Hepatocyte (in vitro differentiated cells): ENCODE results near the gene IL3RA.

Experiments used
- EZH2 ChIP-seq: fragments of 200-600 bp; sonication (generic); IDR thresholded peaks from 2 replicates; pipeline ENCODE4 v1.6.1; 2016; ENCODE audit warnings: antibody characterized with exemption, mild to moderate bottlenecking, borderline replicate concordance
- TF ChIP-seq, protein P1 (sequence below): fragments of 200-600 bp; sonication (generic); IDR thresholded peaks from 2 replicates; pipeline ENCODE4 v1.5.1; 2016; ENCODE audit warnings: antibody characterized with exemption, mild to moderate bottlenecking; ENCODE audit not compliant: poor library complexity

DNA sequence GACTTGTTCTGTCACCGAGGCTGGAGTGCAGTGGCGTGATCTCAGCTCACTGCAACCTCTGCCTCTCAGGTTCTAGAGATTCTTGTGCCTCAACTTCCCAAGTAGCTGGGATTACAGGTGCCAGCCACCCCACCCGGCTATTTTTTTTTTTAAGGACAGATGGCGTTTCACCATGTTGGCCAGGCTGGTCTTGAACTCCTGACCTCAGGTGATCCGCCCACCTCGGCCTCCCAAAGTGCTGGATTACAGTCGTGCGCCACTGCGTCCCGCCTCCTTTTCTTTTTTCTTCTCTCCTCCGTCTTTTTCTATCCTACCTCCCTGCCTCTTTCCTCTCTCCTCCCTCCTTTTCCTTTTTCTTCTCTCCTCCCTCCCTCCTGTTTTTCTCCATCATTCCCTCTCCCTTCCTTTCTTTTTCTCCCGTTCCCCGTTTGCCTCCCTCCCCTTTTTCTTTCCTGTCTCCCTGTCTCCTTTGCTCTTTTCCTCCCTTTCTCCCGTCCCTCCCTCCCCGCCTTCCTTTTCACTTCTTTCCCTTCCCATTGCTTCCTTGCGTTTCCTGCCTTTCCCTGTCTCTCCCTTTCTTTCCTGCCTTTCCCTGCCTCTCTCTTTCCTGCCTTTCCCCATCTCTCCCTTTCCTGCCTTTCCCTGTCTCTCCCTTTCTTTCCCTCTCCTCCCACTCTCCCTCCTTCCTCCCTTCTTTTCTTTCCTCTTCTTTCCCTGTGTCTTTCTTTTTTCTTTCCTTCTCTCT lies 57.5 kb downstream of the IL3RA start:
- TF ChIP-seq, protein P1, sequence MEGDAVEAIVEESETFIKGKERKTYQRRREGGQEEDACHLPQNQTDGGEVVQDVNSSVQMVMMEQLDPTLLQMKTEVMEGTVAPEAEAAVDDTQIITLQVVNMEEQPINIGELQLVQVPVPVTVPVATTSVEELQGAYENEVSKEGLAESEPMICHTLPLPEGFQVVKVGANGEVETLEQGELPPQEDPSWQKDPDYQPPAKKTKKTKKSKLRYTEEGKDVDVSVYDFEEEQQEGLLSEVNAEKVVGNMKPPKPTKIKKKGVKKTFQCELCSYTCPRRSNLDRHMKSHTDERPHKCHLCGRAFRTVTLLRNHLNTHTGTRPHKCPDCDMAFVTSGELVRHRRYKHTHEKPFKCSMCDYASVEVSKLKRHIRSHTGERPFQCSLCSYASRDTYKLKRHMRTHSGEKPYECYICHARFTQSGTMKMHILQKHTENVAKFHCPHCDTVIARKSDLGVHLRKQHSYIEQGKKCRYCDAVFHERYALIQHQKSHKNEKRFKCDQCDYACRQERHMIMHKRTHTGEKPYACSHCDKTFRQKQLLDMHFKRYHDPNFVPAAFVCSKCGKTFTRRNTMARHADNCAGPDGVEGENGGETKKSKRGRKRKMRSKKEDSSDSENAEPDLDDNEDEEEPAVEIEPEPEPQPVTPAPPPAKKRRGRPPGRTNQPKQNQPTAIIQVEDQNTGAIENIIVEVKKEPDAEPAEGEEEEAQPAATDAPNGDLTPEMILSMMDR: no peak
- no peak for TF ChIP-seq EZH2
